Caki2 (cell line): Measurements from ENCODE around the gene KCNRG. TPM values are rescaled to one million over a fixed set of nuclear protein-coding genes. Genes with fewer than 3 reads are reported as not detected.
A peak's percentile ranks its signal among the peaks of the same experiment; 100 is the strongest.
"Not testable (repeated sequence)": the region's sequence is repeated elsewhere in the genome, so short reads cannot be mapped to it uniquely, and the experiment has no call there.

ENCODE experiments used
- DNase-seq: peaks from one replicate; pipeline ENCODE4 v3.0.0-alpha.2; 2015; ENCODE audit warnings: low read depth
- in situ Hi-C: cut with HindIII; loops from 2 replicates; pipeline ENCODE4 v1.10.0; 2016; ENCODE audit warnings: low sequenced_read_pairs, low pct_unique_long_range_greater_than_20kb, mixed read lengths
- total RNA-seq: library from RNA; depleted of rRNA; stranded (reverse); fragments of >200 nt; shearing (Covaris generic); gene quantifications from 2 replicates; pipeline ENCODE4 v1.2.3, GENCODE V29; 2014; ENCODE audit warnings: low replicate concordance; rRNA removed

KCNRG gene, protein sequence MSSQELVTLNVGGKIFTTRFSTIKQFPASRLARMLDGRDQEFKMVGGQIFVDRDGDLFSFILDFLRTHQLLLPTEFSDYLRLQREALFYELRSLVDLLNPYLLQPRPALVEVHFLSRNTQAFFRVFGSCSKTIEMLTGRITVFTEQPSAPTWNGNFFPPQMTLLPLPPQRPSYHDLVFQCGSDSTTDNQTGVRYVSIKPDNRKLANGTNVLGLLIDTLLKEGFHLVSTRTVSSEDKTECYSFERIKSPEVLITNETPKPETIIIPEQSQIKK
- total RNA-seq, result 1.2 TPM in 1 of 2 replicates, not detected in the other

GRCh38 chr13:50015258-50015657 is at the start of gene KCNRG:
Gene KCNRG (plus strand): TSS chr13:50015444. CDS start chr13:50015494, 50 bp downstream.
- in situ Hi-C loops, result no loop called here
- DNase-seq, result peak; percentile 14

GRCh38 chr13:49967456-49967855 is 47.8 kb upstream of the KCNRG start:
- in situ Hi-C loops, result no loop called here
- DNase-seq, result no peak

- DNase-seq, result no peak
- in situ Hi-C loops, result no loop called here
Measured at GRCh38 chr13:49972709-49973108, 42.5 kb upstream of the KCNRG start.

- in situ Hi-C loops, result no loop called here
- DNase-seq, result no peak
Measured at GRCh38 chr13:49975826-49976225, 39.4 kb upstream of the KCNRG start.

- in situ Hi-C loops, result no loop called here
- DNase-seq, result peak; percentile 21
Measured at GRCh38 chr13:49976314-49977258, 38.7 kb upstream of the KCNRG start.

DNA sequence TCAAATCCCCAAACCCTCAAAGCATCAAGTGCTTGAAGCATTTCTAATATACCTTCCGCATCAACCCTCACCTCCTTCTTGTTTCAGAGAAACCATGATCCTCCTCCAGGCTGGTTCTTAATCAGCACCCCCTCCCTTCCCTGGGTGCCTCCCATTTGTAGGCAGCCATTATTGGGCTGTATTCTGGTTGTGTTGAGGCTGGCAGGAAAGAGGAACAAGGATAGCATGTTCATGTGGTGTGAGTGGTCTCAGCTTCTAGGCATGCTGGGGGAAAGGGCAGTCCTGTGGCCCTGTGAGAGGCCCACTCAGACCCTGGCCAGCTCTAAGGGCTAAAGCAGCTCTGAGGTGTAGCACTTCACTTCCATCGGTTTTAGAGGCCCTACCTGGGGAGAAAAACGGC is 37.3 kb upstream of the KCNRG start:
- no peak for DNase-seq
- in situ Hi-C loops, result no loop called here

DNA sequence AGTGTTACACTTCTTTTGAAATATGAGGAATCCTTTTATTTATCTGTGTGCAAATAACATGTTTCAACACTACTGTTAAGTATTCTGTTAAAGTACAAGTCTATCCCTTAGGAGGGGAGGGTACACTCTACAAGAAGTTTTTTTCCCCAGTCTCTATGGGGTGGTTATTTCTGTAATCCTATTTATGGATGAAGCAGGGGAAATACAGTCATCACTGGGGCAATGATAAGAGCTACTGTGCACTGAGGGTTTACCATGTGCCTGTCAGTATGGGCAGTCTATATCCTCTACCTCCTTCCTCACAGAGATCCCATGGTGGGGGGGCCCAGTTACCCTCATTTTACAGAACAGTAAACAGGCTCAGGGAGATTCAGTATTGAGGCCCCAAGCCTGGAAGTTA is 35.0 kb upstream of the KCNRG start:
- no peak for DNase-seq
- in situ Hi-C loops, result no loop called here

GRCh38 chr13:49985129-49985528 is 30.1 kb upstream of the KCNRG start:
- in situ Hi-C loops, result no loop called here
- DNase-seq, result no peak

DNA sequence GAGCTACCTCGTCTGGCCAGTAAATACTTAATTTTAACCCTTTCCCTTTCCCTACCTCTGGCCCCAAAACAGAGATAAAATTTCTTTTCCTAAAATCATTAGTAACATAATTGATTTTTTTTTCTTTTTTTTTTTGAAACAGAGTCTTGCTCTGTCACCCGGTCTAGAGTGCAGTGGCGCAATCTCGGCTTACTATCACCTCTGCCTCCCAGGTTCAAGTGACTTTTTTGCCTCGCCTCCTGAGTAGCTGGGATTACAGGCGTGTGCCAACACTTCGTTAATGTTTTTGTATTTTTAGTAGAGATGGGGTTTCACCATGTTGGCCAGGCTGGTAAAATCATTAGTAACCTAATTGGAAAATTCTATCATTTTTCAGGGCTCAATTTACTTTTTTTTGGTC is 28.8 kb upstream of the KCNRG start:
- no peak for DNase-seq
- in situ Hi-C loops, result no loop called here

DNA sequence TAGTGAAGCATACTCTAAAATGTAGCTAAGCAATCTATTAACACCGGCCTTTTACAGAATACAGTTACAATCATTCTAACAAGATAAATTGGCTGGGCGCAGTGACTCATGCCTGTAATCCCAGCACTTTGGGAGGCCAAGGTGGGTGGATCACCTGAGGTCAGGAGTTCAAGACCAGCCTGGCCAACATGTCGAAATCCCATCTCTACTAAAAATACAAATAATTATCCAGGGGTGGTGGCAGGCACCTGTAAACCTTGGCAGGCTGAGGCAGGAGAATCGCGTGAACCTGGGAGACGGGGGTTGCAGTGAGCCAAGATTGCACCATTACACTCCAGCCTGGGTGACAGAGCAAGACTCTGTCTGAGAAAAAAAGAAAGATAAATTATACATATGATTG is 24.6 kb upstream of the KCNRG start:
- DNase-seq, in situ Hi-C loops: not testable (repeated sequence)

DNA sequence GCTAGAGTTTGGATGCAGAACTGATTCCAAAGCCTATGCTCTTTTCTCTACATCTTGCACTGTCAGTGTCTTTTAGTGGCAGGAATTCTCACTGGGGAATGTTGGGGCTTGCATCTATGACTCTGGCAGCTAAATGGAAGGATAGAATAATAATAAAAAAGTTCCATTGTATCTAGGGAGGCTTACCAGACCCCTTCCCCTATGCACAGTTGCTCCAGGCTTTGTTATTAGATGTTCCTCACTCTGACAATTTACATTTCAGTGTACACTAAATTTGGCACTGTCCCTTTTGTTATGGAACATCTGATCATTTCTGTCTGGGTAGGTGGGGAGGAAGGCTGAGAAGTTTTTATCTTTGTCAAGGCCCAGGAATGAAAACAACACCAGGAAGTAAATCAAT is 22.1 kb upstream of the KCNRG start:
- no peak for DNase-seq
- in situ Hi-C loops, result no loop called here

DNA sequence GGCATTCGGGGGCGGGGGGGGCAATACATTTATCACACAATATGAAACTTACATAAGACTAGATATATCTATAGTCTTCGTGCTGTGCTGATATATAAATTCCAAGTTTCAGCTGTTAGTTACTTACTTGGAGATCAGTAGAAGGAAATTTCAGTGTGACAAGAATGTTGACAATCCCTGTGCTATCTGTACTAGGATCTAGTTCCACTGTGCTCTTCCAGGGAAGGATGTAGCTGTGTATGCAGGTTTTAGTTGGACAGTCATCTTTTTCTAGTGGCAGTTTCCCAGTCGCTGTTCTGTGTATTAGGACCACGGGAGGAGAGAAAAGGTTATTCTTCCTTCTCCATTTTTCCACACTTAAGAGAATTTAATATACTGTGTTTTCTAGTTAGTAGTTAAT is 21.6 kb upstream of the KCNRG start:
- in situ Hi-C loops, result no loop called here
- no peak for DNase-seq

DNA sequence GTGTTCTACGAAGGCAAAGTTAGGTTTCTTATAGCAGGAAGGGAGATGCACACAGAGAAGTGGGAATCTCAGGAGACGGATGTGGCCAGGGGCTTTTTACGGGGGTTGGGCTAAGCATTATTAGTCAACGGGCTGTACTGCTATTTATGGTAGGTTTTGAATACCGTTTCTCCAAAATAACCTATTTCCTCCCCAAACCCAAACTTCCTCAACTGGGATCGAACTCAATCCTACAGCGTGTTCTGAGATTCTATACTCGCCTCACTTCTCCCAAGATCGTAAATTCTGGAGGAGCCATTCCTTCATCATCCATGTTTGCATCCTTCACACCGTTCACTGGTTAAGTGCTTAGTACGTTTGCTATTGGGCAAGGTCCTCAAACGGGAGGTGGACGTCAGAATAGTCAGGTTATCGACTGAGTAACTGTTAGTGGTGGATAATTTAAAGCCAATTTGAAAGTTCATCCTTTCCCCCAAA is 19.6 kb upstream of the KCNRG start:
- no peak for DNase-seq
- in situ Hi-C loops, result no loop called here

DNA sequence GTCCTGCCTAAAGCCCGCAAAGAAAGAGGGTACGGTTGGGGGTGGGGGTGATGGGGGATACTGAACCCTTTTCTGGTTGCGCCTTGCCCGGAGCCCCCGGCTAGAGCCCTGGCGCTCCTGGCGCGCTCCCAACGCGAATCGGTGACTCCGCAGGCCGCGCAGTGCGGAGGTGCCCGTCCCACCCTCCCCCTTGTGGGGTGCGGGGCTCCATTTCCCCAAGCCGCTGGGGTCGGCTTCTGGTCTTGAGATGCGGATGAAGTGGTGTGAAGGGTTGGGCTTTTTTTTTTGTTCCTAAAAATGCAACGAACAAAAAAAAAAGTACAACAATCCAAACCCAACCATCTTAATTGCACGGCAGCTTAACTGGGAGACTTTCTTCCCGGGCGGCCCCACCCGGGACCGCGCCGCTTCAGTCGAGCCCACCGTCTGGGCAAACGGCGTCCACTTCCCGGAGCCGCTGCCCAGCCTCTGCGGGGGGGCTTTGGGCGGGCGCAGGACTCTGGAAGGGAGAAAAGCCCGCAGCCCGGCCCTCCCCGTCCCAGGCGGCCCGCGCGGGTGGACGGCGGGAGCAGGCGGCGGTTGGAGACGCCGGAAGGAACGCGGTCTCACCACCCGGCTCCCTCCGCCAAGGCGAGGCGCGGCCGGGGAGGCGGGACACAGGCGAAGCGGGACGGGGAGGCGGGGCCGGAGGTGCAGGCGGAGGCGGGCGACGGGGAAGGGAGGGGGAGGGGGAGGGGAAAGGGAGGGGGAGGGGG is 18.9 kb upstream of the KCNRG start:
- peak; percentile 76 for DNase-seq
- in situ Hi-C loops, result no loop called here

DNA sequence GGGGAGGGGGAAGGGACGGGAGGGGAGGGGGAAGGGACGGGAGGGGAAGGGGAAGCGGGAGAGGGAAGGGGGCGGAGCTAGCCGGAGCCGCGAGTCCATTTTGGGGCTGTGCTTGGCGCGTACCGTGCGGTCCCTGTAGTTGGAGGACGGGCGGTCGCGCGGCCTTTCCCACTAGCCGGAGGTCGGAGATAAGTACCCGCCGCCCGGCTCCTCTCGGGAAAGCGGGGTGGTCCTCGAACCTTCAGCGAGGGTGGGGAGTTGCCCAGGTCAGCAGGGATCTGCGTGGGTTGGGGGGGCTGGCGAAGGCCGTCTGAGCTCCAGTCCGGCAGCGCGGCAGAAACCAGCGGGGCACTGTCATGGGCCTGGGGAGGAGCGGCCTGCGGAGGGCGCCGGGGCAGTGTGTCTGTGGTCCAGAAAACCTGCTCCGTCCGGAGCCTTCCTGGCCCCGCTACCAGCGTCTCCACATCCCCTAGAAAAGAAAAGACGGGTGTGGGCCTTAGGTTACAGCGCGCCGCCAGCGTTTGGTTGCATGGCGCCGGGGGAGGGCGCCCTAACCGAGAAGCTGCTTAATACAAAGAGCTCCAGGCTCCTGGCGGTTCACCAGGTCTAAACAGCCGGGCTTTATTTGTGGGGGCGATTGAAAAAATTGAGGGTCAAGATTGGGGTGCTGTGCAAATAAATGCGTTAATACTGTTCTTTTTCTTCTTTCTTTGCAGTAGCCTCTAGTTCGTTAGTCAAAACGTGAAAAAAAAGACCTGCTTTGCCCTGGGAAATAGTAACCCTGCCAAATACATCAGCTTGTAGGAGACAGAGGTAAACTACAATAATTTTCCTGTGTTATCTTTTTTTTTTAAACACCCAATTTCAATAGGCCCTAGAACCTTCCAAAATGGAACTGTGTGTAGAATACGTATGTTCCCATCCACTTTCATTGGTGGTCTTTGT is 18.0 kb upstream of the KCNRG start, which contains the start of gene TRIM13:
TSS of gene TRIM13 (plus strand) at position 92 of the 945 bp plus-strand sequence. CDS start 14,899 bp downstream, outside the sequence.
- in situ Hi-C loops, result no loop called here
- peak; percentile 81 for DNase-seq

GRCh38 chr13:49997955-49998354 is 17.3 kb upstream of the KCNRG start:
- DNase-seq, result no peak
- in situ Hi-C loops, result no loop called here
